ENCODE data around the gene TNFAIP3. TPM values are rescaled to one million over a fixed set of nuclear protein-coding genes. Genes with fewer than 3 reads are reported as not detected.
A peak's percentile ranks its signal among the peaks of the same experiment; 100 is the strongest.

The TNFAIP3 gene
- total and polyA plus RNA-seq, 7 experiments from 2014 or later = 66.6 to 2,915 (median 140) TPM

DNA sequence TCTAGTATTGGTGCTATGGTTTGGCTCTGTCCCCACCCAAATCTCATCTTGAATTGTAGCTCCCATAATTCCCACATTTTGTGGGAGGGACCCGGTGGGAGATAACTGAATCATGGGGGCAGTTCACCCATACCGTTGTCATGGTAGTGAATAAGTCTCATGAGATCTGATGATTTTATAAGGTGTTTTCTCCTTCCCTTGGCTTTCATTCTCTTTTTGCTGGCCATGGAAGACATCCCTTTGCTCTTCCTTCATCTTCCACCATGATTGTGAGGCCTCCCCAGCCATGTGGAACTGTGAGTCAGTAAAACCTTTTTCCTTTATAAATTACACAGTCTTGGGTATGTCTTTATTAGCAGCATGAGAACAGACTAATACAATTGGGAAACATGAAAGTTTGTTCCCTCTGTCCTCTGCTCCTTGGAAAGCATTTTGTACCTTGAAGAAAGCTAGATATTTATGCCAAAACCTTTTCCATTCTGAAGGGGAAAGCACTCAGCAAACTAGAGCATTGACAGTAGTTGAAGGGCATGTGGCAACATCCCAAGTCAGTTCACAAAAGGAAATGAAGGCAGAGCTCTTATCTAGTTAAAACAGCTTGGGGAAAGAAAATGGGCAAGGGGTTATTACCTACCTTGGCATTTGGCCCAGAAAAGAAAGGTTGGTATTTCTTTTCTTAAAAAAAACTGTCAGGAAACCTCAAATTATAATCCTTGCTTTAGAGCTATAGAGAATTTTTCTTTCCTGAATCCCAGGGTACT, 10.7 kb upstream of the TNFAIP3 start:
- Mint-ChIP-seq H3K27me3 (no peaks in the 10 kb centered on the region), H3K9me3 (peaks cover 0 to 16% (median 1%) of the 10 kb centered on the region in 11 donors), H3K4me1 (peaks cover 0 to 10% (median 8%) of the 10 kb centered on the region in 7 donors), H3K4me3 (no peak overlapping the region), H3K27ac (no peak overlapping the region), H3K36me3 (peaks cover 0 to 49% (median 33%) of the 10 kb centered on the region in 5 donors)
- Histone ChIP-seq H3K36me3 (ENCODE audit: control insufficient read depth in 2 of 3, insufficient read depth in 3 of 3, low read length in 3 of 3) (peaks cover 0 to 7% (median 0%) of the 10 kb centered on the region in 3 experiments), H3K4me1 (ENCODE audit: control insufficient read depth in 2 of 2, insufficient read depth in 2 of 2, low read length in 2 of 2) (no peaks in the 10 kb centered on the region), H3K4me3 (ENCODE audit: low read length) (no peak overlapping the region), H3K27ac (ENCODE audit: low read depth, low read length) (no peak overlapping the region), H3K27me3 (ENCODE audit: control insufficient read depth in 2 of 2, insufficient read depth in 2 of 2, low read length in 2 of 2) (no peaks in the 10 kb centered on the region), H3K9me3 (ENCODE audit: control insufficient read depth in 2 of 3, low read length in 3 of 3) (no peaks in the 10 kb centered on the region)
- ATAC-seq (no peak), DNase-seq (no peak)
- intact Hi-C loops (cut with micrococcal nuclease) = loop anchor here in 1 of 2 donors (1.0 kb wide), 1 partner anchor 9 kb away; no protein-coding TSS in a partner anchor
- POLR2A ChIA-PET = interaction anchor here (0.6 kb wide), 1 partner anchor 141 kb away, joined by 3 read pairs; no protein-coding TSS in a partner anchor
- CTCF ChIA-PET = no interaction called here

DNA sequence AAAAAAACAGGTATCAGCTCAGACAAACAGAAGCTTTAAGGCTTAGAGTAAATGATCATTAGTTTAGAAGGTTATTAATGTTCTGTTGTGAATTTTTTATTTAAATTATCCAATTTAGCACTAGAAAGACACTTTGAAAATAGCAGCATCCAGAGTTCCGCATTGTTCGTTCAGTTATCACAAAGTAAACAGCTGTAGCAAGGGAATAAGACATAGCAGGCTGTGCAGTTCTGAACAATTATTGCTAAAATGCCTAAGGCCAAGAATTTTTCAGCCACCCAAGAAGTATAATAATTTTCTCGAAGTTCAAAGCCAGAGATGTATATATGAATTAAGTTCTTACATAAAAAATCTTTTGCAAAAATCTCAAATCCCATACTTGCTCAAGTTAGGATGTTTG, 8.0 kb upstream of the TNFAIP3 start:
- H3K27me3 ChIP-seq (ENCODE audit: control insufficient read depth in 2 of 2, insufficient read depth in 2 of 2, low read length in 2 of 2) = no peaks in the 10 kb centered on the region
- no peak overlapping the region for H3K27ac Mint-ChIP-seq
- H3K9me3 Mint-ChIP-seq = peaks cover 0 to 16% (median 1%) of the 10 kb centered on the region in 11 donors
- no peaks in the 10 kb centered on the region for H3K27me3 Mint-ChIP-seq
- no peak for ATAC-seq
- H3K4me1 Mint-ChIP-seq = peaks cover 0 to 25% (median 20%) of the 10 kb centered on the region in 7 donors
- no peak for DNase-seq
- H3K9me3 ChIP-seq (ENCODE audit: control insufficient read depth in 2 of 3, low read length in 3 of 3) = no peaks in the 10 kb centered on the region
- H3K36me3 ChIP-seq (ENCODE audit: control insufficient read depth in 2 of 3, insufficient read depth in 3 of 3, low read length in 3 of 3) = peaks cover 0 to 7% (median 0%) of the 10 kb centered on the region in 3 experiments
- CTCF ChIA-PET = interaction anchor here (0.7 kb wide), 1 partner anchor 151 kb away, joined by 5 read pairs; no protein-coding TSS in a partner anchor
- H3K4me1 ChIP-seq (ENCODE audit: control insufficient read depth in 2 of 2, insufficient read depth in 2 of 2, low read length in 2 of 2) = no peaks in the 10 kb centered on the region
- H3K27ac ChIP-seq (ENCODE audit: low read depth, low read length) = no peak overlapping the region
- no peak overlapping the region for H3K4me3 ChIP-seq (ENCODE audit: low read length)
- POLR2A ChIA-PET = interaction anchor here (0.7 kb wide), 1 partner anchor 48 kb away, joined by 4 read pairs; no protein-coding TSS in a partner anchor
- H3K4me3 Mint-ChIP-seq = no peak overlapping the region
- intact Hi-C loops (cut with micrococcal nuclease) = no loop called here
- peaks cover 0 to 51% (median 33%) of the 10 kb centered on the region in 5 donors for H3K36me3 Mint-ChIP-seq

DNA sequence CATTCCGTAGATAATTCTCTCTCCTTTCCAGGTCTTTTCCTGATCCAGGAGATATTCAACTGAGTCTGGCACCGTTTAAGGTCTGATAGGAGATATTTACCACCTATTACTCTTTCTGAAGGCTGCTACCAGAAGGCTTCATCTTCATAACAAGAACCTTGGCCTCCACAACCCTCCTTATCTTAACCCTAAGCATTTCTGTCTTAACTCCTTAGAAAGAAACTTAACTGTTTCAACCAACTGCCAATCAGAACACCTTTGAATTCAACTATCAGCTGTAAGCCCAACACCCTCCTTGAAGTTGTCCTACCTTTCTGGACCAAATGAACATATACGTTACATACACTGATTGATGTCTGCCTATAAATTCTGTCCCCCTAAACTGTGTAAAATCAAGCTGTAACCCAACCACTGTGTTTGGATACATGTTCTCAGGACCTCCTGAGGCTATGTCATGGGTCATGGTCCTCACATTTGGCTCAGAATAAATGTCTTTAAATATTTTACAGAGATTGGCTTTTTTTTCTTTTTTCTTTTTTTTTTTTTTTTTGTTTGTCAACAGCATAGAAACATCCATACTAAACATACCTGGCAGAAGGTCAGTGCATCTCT, 6.6 kb upstream of the TNFAIP3 start:
- peaks cover 0 to 35% (median 29%) of the 10 kb centered on the region in 7 donors for H3K4me1 Mint-ChIP-seq
- no peak overlapping the region for H3K4me3 Mint-ChIP-seq
- H3K27me3 Mint-ChIP-seq = no peaks in the 10 kb centered on the region
- ChIA-PET POLR2A (interaction anchor here (1.5 kb wide), 1 partner anchor 28 kb away, joined by 5 read pairs; no protein-coding TSS in a partner anchor), CTCF (interaction anchor here (3.4 kb wide), 1 partner anchor 61 kb away, joined by 22 read pairs; no protein-coding TSS in a partner anchor)
- Histone ChIP-seq H3K9me3 (ENCODE audit: control insufficient read depth in 2 of 3, low read length in 3 of 3) (no peaks in the 10 kb centered on the region), H3K27me3 (ENCODE audit: control insufficient read depth in 2 of 2, insufficient read depth in 2 of 2, low read length in 2 of 2) (no peaks in the 10 kb centered on the region), H3K4me3 (ENCODE audit: low read length) (no peak overlapping the region), H3K4me1 (ENCODE audit: control insufficient read depth in 2 of 2, insufficient read depth in 2 of 2, low read length in 2 of 2) (no peaks in the 10 kb centered on the region), H3K27ac (ENCODE audit: low read depth, low read length) (no peak overlapping the region), H3K36me3 (ENCODE audit: control insufficient read depth in 2 of 3, insufficient read depth in 3 of 3, low read length in 3 of 3) (peaks cover 0 to 7% (median 0%) of the 10 kb centered on the region in 3 experiments)
- intact Hi-C loops (cut with micrococcal nuclease) = loop anchor here in 1 of 2 donors (10.0 kb wide), 1 partner anchor 1514 kb away; the partner anchor contains the start of gene CITED2
- peak overlapping the region in 3 of 9 donors; percentile 0 to 60 (median 20) for H3K27ac Mint-ChIP-seq
- DNase-seq = no peak
- peaks cover 4 to 53% (median 36%) of the 10 kb centered on the region in 5 donors for H3K36me3 Mint-ChIP-seq
- no peak for ATAC-seq
- peaks cover 0 to 10% (median 1%) of the 10 kb centered on the region in 11 donors for H3K9me3 Mint-ChIP-seq

DNA sequence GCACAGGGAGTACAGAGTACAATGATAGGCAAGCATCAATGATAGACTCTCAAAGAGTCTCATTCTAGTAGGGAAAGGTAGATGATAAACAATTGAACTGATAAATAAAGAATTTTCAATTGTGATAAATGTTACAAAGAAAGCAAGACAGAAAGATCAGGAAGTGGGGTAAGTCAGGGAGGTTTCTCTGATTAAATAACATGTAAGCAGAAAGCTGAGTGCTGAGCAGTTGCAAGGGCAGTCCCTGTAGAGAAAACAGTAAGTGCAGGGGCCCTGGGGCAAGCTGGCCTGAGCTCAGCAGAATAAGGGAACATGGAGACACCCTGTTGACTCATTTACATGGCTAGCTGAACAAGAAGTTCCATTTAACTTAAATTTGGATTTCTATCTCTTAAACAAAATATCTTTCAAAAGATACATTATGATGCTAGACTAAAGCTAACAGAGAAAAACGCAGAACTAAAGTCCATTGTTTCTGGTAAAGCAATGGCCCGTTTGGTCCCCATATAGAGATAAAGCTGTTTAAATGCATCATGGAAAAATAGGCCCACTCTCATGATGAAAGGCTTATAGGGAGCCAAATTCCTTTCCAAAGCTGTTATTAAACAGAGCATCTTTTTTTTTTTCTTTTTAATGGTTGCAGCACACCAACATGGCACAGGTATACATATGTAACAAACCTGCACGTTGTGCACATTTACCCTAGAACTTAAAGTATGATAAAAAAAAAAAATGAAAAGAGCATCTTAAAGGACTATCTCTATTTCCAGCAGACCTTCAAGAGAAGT, 5.3 kb upstream of the TNFAIP3 start:
- Histone ChIP-seq H3K9me3 (ENCODE audit: control insufficient read depth in 2 of 3, low read length in 3 of 3) (no peaks in the 10 kb centered on the region), H3K27ac (ENCODE audit: low read depth, low read length) (no peak overlapping the region), H3K27me3 (ENCODE audit: control insufficient read depth in 2 of 2, insufficient read depth in 2 of 2, low read length in 2 of 2) (no peaks in the 10 kb centered on the region), H3K4me1 (ENCODE audit: control insufficient read depth in 2 of 2, insufficient read depth in 2 of 2, low read length in 2 of 2) (peaks cover 0 to 5% of the 10 kb centered on the region in 2 donors), H3K36me3 (ENCODE audit: control insufficient read depth in 2 of 3, insufficient read depth in 3 of 3, low read length in 3 of 3) (no peaks in the 10 kb centered on the region), H3K4me3 (ENCODE audit: low read length) (no peak overlapping the region)
- CTCF ChIA-PET = interaction anchor here (0.5 to 3.4 kb wide), 6 partner anchors 25 to 153 kb away, joined by 3 to 22 read pairs (median 4); no protein-coding TSS in a partner anchor
- intact Hi-C loops (cut with micrococcal nuclease) = loop anchor here in 1 of 2 donors (10.0 kb wide), 1 partner anchor 1513 kb away; the partner anchor contains the start of gene CITED2
- peak overlapping the region in 8 of 9 donors; percentile 7 to 89 (median 71) for H3K27ac Mint-ChIP-seq
- POLR2A ChIA-PET = interaction anchor here (0.7 to 1.5 kb wide), 5 partner anchors 9 to 62 kb away, joined by 3 to 5 read pairs (median 5); no protein-coding TSS in a partner anchor
- no peaks in the 10 kb centered on the region for H3K27me3 Mint-ChIP-seq
- ATAC-seq (no peak), DNase-seq (no peak)
- peak overlapping the region in 2 of 10 donors; percentile 4 to 12 for H3K4me3 Mint-ChIP-seq
- H3K4me1 Mint-ChIP-seq = peaks cover 6 to 48% (median 36%) of the 10 kb centered on the region in 7 donors
- peaks cover 4 to 41% (median 23%) of the 10 kb centered on the region in 5 donors for H3K36me3 Mint-ChIP-seq
- peaks cover 0 to 2% (median 0%) of the 10 kb centered on the region in 11 donors for H3K9me3 Mint-ChIP-seq

DNA sequence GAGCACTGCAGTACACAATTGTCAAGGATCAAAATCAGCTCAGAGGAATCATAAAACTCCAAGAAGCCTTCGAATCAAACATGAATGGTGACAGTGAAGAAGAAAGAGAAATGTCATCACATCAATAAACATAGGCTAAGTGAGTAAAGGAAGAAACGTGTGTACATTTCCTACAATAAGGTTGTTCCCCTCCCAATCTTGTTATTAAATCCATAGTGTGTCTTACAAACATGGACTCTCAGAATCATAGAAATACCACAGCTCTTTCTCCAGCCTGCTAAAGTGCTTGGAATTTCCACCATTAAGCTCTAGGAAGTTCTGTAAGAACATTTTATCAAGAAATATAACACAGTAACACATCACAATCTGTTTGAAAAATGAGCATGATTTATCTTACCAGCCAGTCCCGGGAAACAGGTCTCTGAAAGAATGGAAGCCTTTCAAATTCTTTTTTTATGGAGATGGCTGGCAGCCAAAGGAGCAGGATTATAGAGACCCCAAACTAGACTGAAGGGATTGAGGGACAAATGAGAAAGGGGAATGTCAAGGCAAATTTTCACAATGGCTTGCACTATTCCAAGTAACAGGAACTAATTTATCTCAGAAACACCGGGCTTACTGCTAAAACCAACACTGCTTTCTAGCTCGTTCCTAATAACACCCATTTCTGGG, 4.5 kb upstream of the TNFAIP3 start:
- H3K9me3 Mint-ChIP-seq = peaks cover 0 to 3% (median 0%) of the 10 kb centered on the region in 11 donors
- Histone ChIP-seq H3K9me3 (ENCODE audit: control insufficient read depth in 2 of 3, low read length in 3 of 3) (no peaks in the 10 kb centered on the region), H3K27ac (ENCODE audit: low read depth, low read length) (no peak overlapping the region), H3K4me1 (ENCODE audit: control insufficient read depth in 2 of 2, insufficient read depth in 2 of 2, low read length in 2 of 2) (peaks cover 0 to 5% of the 10 kb centered on the region in 2 donors), H3K27me3 (ENCODE audit: control insufficient read depth in 2 of 2, insufficient read depth in 2 of 2, low read length in 2 of 2) (no peaks in the 10 kb centered on the region), H3K36me3 (ENCODE audit: control insufficient read depth in 2 of 3, insufficient read depth in 3 of 3, low read length in 3 of 3) (peaks cover 0 to 4% (median 0%) of the 10 kb centered on the region in 3 experiments), H3K4me3 (ENCODE audit: low read length) (no peak overlapping the region)
- ChIA-PET CTCF (interaction anchor here (0.5 to 3.4 kb wide), 5 partner anchors 25 to 467 kb away, joined by 3 to 22 read pairs (median 4); no protein-coding TSS in a partner anchor), POLR2A (interaction anchor here (0.7 to 1.4 kb wide), 2 partner anchors 12 to 63 kb away, joined by 5 read pairs; no protein-coding TSS in a partner anchor)
- H3K4me1 Mint-ChIP-seq = peaks cover 6 to 48% (median 38%) of the 10 kb centered on the region in 7 donors
- ATAC-seq (no peak), DNase-seq (no peak)
- H3K4me3 Mint-ChIP-seq = no peak overlapping the region
- H3K36me3 Mint-ChIP-seq = peaks cover 4 to 33% (median 17%) of the 10 kb centered on the region in 5 donors
- H3K27me3 Mint-ChIP-seq = no peaks in the 10 kb centered on the region
- intact Hi-C loops (cut with micrococcal nuclease) = loop anchor here in 1 of 2 donors (10.0 kb wide), 1 partner anchor 1512 kb away; the partner anchor contains the start of gene CITED2
- H3K27ac Mint-ChIP-seq = peak overlapping the region in 7 of 9 donors; percentile 7 to 78 (median 25)

Measured in naive thymus-derived CD4-positive, alpha-beta T cell (primary cell).